HepG2 (cell line): Measurements from ENCODE around the gene NXN. TPM values are rescaled to one million over a fixed set of nuclear protein-coding genes. Genes with fewer than 3 reads are reported as not detected.

Source experiments
- ETV5 ChIP-seq: IDR thresholded peaks from 2 replicates; pipeline ENCODE4 v1.6.1; 2018; ENCODE audit warnings: missing biosample characterization, missing genetic modification reagents, inconsistent platforms, borderline replicate concordance
- GATAD1 ChIP-seq: IDR thresholded peaks from 2 replicates; pipeline ENCODE4 v1.6.1; 2016; ENCODE audit warnings: missing genetic modification reagents, missing compliant biosample characterization
- NCOA1 ChIP-seq: sonication (generic); formaldehyde crosslinking; IDR thresholded peaks from 2 replicates; pipeline ENCODE4 v1.9.0; 2021; ENCODE audit warnings: missing genetic modification reagents
- ZFP36L1 ChIP-seq: sonication (generic); formaldehyde crosslinking; IDR thresholded peaks from 2 replicates; pipeline ENCODE4 v1.8.0; 2022; ENCODE audit warnings: mild to moderate bottlenecking, missing genetic modification reagents, moderate library complexity
- ZFP82 ChIP-seq: sonication (generic); formaldehyde crosslinking; IDR thresholded peaks from 2 replicates; pipeline ENCODE4 v1.5.1; 2020; ENCODE audit warnings: mild to moderate bottlenecking, missing genetic modification reagents, borderline replicate concordance
- ZNF570 ChIP-seq: sonication (generic); formaldehyde crosslinking; IDR thresholded peaks from 2 replicates; pipeline ENCODE4 v1.4.0; 2020; ENCODE audit warnings: mild to moderate bottlenecking, missing genetic modification reagents, borderline replicate concordance
- ZNF605 ChIP-seq: sonication (generic); formaldehyde crosslinking; IDR thresholded peaks from 2 replicates; pipeline ENCODE4 v1.8.0; 2022; ENCODE audit warnings: mild to moderate bottlenecking, missing genetic modification reagents
- polyA plus RNA-seq, 8 experiments: library from polyadenylated mRNA; depleted of rRNA in 3 of 8; stranded (reverse) in 7 of 8; unstranded in 1 of 8; fragments of >200 nt; fragmentation: Illumina TruSeq in 4 of 8; extraction: Trizol in 4 of 8; gene quantifications; 2 replicates each; pipeline versions ENCODE4 v1.2.1 to v1.2.3, GENCODE V29; 2011 to 2016; ENCODE audit warnings: low read depth in 4 of 8, missing spikeins in 1 of 8, mixed read lengths in 1 of 8; ENCODE audit not compliant: insufficient read depth in 1 of 8
- total RNA-seq, 5 experiments: library from RNA; depleted of rRNA; stranded (reverse); fragments of >200 nt; fragmentation: Illumina TruSeq; extraction: Trizol; gene quantifications; 2 replicates each; pipeline ENCODE4 v1.2.3, GENCODE V29; 2016; ENCODE audit warnings: low read depth in 1 of 5
- TF ChIP-seq, protein P1 (sequence below): sonication (generic); formaldehyde crosslinking; IDR thresholded peaks from 2 replicates; pipeline ENCODE4 v1.5.0; 2020; ENCODE audit warnings: mild to moderate bottlenecking, missing genetic modification reagents, borderline replicate concordance
- TF ChIP-seq, protein P2 (sequence below): IDR thresholded peaks from 2 replicates; pipeline ENCODE4 v1.6.1; 2016; ENCODE audit warnings: low read depth, missing genetic modification reagents, missing compliant biosample characterization
- TF ChIP-seq, protein P3 (sequence below): sonication (generic); formaldehyde crosslinking; IDR thresholded peaks from 2 replicates; pipeline ENCODE4 v1.4.0; 2020; ENCODE audit warnings: missing genetic modification reagents
- TF ChIP-seq, protein P4 (sequence below): sonication (generic); formaldehyde crosslinking; IDR thresholded peaks from 2 replicates; pipeline ENCODE4 v1.8.0; 2022; ENCODE audit warnings: mild to moderate bottlenecking, missing genetic modification reagents, moderate library complexity
- TF ChIP-seq, protein P5 (sequence below): sonication (generic); formaldehyde crosslinking; IDR thresholded peaks from 2 replicates; pipeline ENCODE4 v1.4.0; 2020; ENCODE audit warnings: missing genetic modification reagents, mild to moderate bottlenecking, borderline replicate concordance

Gene NXN
- total and polyA plus RNA-seq, 2 of the 13 experiments (the other 11 are each of a cell fraction or from before 2014, with no cell fraction given) = 22.2 to 24.3 TPM

DNA sequence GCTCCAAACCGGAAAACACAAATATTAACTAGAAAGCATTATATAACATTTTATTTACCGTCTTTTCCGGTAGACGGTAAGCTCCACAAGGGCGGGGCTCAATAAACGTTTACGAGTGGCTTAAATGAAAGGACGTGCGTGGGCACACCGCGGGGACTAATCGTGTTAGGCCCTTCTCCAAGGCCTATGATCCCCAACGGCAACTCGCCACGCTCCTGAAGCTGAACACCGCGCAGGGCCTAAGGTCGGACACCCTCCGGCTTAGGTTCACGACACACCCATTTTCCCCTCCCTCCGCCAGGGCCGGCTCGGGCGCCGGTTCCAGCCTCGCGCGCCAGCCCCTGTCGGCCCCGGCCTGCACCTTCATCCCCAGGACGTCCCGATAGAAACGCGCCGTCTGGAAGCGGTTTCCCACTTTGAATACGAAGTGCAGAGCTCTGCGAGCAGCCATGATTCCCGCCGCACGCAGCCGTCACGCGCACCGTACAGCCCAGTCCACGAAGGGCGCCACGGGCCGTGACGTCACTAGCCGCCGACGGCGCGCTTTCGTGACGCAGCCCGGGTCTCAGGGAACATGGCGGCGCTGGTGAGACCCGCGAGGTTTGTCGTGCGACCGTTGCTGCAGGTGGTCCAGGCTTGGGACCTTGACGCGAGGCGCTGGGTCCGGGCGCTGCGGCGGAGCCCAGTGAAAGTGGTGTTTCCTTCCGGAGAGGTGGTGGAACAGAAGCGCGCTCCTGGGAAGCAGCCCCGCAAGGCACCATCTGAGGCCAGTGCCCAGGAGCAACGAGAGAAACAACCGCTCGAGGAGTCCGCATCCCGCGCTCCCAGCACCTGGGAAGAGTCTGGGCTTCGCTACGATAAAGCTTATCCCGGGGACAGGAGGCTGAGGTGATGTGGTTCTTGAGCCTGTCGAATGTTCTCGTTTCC is 197.5 kb downstream of the NXN start, which contains the start of the genes GLOD4 and MRM3 (continued):
- TF ChIP-seq ETV5 (CRISPR knock-in tag) (peak; percentile 13; the same call in 1 of the 2 replicates), ZFP36L1 (no peak), NCOA1 (no peak), ZNF570 (CRISPR knock-in tag) (0 out of 2 replicates have a peak, but pooled peaks have one; percentile 58), GATAD1 (CRISPR knock-in tag) (peak; percentile 100), ZFP82 (CRISPR knock-in tag) (peak; percentile 66; the same call in 1 of the 2 replicates), ZNF605 (CRISPR knock-in tag) (peak; percentile 94)
- TF ChIP-seq, protein P1, sequence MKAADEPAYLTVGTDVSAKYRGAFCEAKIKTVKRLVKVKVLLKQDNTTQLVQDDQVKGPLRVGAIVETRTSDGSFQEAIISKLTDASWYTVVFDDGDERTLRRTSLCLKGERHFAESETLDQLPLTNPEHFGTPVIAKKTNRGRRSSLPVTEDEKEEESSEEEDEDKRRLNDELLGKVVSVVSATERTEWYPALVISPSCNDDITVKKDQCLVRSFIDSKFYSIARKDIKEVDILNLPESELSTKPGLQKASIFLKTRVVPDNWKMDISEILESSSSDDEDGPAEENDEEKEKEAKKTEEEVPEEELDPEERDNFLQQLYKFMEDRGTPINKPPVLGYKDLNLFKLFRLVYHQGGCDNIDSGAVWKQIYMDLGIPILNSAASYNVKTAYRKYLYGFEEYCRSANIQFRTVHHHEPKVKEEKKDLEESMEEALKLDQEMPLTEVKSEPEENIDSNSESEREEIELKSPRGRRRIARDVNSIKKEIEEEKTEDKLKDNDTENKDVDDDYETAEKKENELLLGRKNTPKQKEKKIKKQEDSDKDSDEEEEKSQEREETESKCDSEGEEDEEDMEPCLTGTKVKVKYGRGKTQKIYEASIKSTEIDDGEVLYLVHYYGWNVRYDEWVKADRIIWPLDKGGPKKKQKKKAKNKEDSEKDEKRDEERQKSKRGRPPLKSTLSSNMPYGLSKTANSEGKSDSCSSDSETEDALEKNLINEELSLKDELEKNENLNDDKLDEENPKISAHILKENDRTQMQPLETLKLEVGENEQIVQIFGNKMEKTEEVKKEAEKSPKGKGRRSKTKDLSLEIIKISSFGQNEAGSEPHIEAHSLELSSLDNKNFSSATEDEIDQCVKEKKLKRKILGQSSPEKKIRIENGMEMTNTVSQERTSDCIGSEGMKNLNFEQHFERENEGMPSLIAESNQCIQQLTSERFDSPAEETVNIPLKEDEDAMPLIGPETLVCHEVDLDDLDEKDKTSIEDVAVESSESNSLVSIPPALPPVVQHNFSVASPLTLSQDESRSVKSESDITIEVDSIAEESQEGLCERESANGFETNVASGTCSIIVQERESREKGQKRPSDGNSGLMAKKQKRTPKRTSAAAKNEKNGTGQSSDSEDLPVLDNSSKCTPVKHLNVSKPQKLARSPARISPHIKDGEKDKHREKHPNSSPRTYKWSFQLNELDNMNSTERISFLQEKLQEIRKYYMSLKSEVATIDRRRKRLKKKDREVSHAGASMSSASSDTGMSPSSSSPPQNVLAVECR (CRISPR knock-in tag) = peak; percentile 99
- TF ChIP-seq, protein P2, sequence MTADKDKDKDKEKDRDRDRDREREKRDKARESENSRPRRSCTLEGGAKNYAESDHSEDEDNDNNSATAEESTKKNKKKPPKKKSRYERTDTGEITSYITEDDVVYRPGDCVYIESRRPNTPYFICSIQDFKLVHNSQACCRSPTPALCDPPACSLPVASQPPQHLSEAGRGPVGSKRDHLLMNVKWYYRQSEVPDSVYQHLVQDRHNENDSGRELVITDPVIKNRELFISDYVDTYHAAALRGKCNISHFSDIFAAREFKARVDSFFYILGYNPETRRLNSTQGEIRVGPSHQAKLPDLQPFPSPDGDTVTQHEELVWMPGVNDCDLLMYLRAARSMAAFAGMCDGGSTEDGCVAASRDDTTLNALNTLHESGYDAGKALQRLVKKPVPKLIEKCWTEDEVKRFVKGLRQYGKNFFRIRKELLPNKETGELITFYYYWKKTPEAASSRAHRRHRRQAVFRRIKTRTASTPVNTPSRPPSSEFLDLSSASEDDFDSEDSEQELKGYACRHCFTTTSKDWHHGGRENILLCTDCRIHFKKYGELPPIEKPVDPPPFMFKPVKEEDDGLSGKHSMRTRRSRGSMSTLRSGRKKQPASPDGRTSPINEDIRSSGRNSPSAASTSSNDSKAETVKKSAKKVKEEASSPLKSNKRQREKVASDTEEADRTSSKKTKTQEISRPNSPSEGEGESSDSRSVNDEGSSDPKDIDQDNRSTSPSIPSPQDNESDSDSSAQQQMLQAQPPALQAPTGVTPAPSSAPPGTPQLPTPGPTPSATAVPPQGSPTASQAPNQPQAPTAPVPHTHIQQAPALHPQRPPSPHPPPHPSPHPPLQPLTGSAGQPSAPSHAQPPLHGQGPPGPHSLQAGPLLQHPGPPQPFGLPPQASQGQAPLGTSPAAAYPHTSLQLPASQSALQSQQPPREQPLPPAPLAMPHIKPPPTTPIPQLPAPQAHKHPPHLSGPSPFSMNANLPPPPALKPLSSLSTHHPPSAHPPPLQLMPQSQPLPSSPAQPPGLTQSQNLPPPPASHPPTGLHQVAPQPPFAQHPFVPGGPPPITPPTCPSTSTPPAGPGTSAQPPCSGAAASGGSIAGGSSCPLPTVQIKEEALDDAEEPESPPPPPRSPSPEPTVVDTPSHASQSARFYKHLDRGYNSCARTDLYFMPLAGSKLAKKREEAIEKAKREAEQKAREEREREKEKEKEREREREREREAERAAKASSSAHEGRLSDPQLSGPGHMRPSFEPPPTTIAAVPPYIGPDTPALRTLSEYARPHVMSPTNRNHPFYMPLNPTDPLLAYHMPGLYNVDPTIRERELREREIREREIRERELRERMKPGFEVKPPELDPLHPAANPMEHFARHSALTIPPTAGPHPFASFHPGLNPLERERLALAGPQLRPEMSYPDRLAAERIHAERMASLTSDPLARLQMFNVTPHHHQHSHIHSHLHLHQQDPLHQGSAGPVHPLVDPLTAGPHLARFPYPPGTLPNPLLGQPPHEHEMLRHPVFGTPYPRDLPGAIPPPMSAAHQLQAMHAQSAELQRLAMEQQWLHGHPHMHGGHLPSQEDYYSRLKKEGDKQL (CRISPR knock-in tag) = peak; percentile 63; the same call in 1 of the 2 replicates
- TF ChIP-seq, protein P3, sequence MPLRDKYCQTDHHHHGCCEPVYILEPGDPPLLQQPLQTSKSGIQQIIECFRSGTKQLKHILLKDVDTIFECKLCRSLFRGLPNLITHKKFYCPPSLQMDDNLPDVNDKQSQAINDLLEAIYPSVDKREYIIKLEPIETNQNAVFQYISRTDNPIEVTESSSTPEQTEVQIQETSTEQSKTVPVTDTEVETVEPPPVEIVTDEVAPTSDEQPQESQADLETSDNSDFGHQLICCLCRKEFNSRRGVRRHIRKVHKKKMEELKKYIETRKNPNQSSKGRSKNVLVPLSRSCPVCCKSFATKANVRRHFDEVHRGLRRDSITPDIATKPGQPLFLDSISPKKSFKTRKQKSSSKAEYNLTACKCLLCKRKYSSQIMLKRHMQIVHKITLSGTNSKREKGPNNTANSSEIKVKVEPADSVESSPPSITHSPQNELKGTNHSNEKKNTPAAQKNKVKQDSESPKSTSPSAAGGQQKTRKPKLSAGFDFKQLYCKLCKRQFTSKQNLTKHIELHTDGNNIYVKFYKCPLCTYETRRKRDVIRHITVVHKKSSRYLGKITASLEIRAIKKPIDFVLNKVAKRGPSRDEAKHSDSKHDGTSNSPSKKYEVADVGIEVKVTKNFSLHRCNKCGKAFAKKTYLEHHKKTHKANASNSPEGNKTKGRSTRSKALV (CRISPR knock-in tag) = no peak
- TF ChIP-seq, protein P4, sequence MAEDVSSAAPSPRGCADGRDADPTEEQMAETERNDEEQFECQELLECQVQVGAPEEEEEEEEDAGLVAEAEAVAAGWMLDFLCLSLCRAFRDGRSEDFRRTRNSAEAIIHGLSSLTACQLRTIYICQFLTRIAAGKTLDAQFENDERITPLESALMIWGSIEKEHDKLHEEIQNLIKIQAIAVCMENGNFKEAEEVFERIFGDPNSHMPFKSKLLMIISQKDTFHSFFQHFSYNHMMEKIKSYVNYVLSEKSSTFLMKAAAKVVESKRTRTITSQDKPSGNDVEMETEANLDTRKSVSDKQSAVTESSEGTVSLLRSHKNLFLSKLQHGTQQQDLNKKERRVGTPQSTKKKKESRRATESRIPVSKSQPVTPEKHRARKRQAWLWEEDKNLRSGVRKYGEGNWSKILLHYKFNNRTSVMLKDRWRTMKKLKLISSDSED = no peak
- TF ChIP-seq, protein P5, sequence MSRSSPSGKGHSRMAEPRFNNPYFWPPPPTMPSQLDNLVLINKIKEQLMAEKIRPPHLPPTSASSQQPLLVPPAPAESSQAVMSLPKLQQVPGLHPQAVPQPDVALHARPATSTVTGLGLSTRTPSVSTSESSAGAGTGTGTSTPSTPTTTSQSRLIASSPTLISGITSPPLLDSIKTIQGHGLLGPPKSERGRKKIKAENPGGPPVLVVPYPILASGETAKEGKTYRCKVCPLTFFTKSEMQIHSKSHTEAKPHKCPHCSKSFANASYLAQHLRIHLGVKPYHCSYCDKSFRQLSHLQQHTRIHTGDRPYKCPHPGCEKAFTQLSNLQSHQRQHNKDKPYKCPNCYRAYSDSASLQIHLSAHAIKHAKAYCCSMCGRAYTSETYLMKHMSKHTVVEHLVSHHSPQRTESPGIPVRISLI (CRISPR knock-in tag) = no peak
